GM11168 (cell line): ENCODE measurements around the gene PIGS.

Experiments used
- in situ Hi-C: fragments of 300-500 bp; cut with MboI; formaldehyde crosslinking; loops from one replicate; pipeline ENCODE4 v1.12.0; 2022; ENCODE audit warnings: low sequenced_read_pairs; ENCODE audit not compliant: unreplicated experiment

PIGS gene

GRCh38 chr17:28552176-28552999, 18.9 kb downstream of the PIGS start, which contains the start of gene UNC119:
Gene UNC119 (minus strand): TSS chr17:28552624. CDS start chr17:28552557, 67 bp downstream.
- in situ Hi-C loops = no loop called here

DNA sequence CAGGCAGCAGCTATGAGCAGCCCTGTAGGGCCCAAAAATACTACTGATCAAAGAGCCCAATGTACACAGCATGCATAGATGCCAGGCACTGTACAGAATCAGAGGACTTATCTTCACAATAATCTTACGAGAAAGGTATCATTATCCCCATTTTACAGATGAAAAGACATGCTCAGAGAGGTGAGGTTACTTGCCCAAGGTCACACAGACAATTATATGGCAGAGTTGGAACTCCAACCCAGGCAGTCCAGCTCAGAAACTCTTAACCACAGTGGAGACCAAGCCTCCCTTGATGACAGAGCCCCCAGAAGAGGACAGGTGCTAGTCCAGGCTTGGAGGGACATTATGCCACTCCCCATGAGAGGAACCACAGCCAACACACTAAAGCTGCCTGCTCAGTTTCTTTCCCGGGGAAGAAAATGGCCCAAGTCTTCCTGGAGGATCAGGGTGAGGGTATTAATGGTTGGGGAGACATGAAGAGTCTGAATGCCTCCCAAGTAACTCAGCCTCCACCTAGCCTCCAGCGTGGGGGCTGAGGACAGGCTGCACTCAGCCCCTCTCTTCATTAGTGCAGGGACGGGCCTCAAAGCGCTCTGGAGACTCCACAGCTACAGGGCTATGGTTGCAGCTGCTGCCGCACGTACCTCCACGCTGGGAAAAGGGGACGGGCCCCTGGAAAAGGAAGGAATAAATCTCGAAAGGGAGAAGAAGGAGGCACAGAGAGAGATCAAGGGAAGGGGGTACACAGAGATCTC, 19.7 kb downstream of the PIGS start:
- in situ Hi-C loops = no loop called here

- in situ Hi-C loops = no loop called here
Observed at GRCh38 chr17:28550858-28551257, 20.5 kb downstream of the PIGS start.

DNA sequence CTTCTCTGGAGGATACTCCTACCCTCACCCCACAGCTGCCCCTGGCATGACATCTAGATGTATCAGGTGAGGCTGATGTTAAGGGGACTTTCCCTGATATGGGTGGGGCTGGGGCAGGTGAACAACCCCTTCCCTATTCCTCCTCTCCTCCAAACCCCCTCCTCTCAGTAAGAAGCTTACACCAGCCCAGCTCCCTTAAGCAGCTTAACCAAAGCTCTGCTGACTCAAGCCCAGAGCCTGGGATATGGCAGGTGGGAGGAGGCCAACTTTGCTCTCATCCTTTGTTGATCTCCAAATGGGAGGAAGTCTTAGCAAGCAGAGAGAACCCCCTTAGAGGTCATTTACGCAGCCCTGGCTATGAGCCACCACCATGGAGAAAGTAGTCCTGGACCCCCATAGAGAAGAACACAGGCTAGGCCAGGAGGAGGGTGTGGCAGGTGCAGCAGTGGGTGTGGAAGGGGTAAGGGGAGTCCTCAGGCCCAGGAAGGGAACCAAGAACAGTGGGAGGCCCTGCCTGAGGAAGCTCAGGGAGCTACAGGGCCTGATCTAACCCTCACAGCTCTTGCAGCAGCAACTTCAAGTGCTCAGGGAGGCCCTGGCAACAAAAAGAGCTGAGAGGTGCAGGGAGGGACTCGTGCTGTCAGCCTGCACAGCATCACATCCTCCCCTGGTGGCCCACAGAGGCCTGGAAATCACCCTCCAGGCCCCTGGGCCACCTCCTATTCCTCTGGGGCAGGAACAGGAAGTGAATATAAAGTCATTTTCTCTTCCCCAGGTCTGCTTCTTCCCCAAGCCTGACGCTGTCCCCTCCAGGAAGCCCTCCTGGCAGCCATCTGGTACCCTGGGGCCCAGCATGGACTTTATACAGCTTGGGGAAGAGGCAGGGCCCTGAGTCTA, 21.8 kb downstream of the PIGS start:
- in situ Hi-C loops = loop anchor here (5.0 to 10.0 kb wide), 2 partner anchors 37 to 55 kb away; no protein-coding TSS in a partner anchor

DNA sequence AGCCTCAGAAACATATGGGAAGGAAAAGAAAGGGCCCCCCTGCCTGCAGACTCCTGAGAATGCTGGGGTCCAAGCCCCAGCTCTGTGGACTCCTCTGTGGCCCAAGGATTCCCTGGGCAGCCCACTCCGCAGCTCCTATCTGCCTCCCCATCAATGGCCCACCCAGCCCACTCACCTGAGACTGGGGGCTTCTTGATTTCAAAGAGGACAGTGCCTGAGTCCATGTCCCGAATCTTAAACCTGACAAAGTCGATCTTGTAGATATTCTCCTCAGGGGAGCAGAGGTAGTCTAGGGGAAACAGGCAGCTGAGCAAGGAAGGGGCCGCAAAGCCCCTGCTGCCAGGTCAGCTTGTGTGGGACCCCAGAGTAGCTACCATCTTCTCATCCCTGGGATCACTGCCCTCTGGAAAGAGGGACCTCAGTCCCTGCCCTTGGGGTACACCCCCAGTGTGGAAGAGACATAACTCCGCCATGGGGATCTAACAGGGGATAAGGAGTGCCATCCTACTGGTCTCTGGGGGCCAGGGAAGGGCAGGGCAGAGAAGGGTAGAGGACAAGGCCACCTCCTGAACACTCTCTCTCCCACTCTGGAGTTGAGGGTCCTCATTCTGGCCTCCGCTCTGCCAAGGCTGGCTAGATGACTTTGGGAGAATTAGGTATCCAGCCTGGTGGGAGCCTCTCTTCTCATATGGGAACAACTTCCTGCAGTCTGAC, 22.8 kb downstream of the PIGS start:
- in situ Hi-C loops = loop anchor here (5.0 to 10.0 kb wide), 2 partner anchors 36 to 54 kb away; no protein-coding TSS in a partner anchor

GRCh38 chr17:28547623-28548416, 23.5 kb downstream of the PIGS start:
- in situ Hi-C loops = loop anchor here (5.0 to 10.0 kb wide), 2 partner anchors 36 to 53 kb away; no protein-coding TSS in a partner anchor

DNA sequence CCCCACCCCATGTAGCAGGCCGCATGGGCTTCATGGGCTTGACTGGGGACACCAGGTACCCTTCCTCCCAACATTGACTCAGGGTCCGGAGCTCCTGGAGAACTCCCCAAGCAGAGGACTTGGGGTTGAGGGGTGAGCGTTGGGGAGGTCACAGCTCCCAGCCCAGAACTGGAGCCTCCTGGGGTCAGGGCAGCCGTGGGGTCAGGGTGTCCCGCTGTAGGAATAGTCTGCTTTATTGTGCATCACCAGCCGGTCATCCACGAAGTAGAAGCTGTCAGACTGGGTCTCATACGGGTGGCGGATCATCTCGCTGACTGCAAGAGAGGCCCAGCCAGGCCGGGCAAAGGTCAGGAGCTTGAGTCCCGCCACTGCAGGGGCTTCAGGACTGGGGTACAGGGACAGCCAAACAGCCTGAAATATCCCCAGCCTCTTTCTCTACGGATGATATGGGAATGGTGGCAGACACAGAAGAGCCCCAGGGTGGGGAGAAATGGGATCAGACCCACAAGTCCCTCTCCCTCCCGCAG, 24.2 kb downstream of the PIGS start:
- in situ Hi-C loops = loop anchor here (5.0 to 10.0 kb wide), 2 partner anchors 35 to 52 kb away; no protein-coding TSS in a partner anchor

DNA sequence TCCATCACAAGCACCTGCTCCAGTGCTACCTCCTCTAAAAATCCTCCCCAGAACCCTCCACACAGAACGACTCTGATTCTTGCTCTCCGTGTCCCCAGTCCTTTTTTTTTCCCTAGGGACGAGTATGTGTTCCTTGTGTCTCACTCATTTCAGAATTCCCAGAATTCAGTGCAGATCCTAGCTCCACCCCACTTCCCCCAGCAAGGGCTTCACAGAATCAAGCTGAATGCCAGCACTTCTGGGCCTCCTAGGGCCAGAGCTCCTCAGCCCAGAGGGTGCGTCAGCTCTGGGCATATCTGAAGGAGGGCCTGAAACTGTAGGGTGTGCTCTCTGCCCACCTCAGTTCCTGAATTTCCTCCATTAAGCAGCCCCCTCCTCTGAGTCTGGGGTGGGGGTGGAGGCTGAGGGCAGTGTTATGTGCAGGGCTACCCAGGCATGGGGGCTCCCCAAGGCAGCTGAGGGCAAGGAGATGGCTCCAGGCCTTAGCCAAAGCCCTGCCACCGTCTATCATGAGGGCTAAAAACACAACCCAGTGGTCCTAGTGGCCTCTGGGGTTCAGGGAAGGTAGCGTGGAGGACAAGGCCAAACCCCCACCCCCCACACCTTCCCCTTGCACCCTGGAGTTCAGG, 25.4 kb downstream of the PIGS start:
- in situ Hi-C loops = loop anchor here (5.0 to 10.0 kb wide), 2 partner anchors 34 to 51 kb away; no protein-coding TSS in a partner anchor

DNA sequence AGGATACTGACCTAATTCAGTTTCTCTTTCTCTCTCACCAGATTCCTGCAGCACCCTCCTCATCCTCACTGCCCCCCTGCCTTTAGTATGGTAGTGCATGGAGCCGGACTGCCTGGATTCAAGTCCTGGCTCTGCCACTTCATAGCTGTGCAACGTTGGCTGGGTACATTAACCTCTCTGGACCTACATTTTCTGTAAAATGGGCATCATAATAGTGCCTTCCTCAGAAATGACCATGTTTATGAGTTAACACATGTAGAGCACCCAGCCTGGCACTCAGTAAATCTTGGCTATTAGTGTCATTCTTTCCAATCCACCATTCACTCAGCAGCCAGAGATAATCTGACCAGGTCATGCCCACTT, 26.2 kb downstream of the PIGS start:
- in situ Hi-C loops = loop anchor here (5.0 to 10.0 kb wide), 2 partner anchors 33 to 50 kb away; no protein-coding TSS in a partner anchor

GRCh38 chr17:28544402-28545140, 26.8 kb downstream of the PIGS start:
- in situ Hi-C loops = loop anchor here (5.0 to 10.0 kb wide), 2 partner anchors 32 to 50 kb away; no protein-coding TSS in a partner anchor

GRCh38 chr17:28541439-28541838, 29.9 kb downstream of the PIGS start:
- in situ Hi-C loops = loop anchor here (10.0 kb wide), 1 partner anchor 47 kb away; no protein-coding TSS in a partner anchor

- in situ Hi-C loops = loop anchor here (10.0 kb wide), 1 partner anchor 45 kb away; no protein-coding TSS in a partner anchor
Observed at GRCh38 chr17:28540231-28540630, 31.1 kb downstream of the PIGS start.

- in situ Hi-C loops = no loop called here
Observed at GRCh38 chr17:28538296-28538895, 32.9 kb downstream of the PIGS start.

- in situ Hi-C loops = no loop called here
Observed at GRCh38 chr17:28537219-28537610, 34.1 kb downstream of the PIGS start.

DNA sequence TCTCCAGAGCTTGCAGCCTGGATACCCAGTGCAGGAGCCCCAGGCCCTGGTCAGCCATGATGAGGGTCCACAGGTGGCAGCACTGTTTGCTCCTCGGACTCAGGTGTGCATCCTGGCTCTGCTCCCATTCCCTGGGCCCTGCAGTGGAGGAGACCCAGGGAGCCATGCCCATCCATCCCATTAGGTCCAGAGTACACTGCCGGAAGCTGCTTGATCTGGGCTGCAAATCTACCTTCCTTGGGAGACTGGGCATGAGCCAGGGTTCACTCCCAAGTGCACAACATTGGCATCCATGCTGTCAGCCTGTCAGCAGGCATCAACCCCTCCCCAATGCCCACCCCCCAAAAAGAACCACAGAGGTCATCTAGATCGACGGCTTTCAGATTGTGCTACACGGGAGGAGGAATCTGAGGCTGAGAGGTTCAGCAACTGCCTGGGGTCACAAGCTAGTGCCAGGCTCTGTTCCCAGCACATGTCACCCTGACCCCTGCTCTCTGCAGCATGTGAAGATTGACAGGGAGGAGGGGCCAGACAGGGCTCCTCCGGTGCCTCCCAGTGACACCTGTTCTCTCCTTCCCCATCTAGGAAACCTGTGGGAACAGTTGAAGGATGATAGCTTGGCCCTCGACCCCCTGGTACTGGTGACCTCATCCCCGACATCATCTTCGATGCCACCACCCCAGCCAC, 34.6 kb downstream of the PIGS start:
- in situ Hi-C loops = no loop called here

DNA sequence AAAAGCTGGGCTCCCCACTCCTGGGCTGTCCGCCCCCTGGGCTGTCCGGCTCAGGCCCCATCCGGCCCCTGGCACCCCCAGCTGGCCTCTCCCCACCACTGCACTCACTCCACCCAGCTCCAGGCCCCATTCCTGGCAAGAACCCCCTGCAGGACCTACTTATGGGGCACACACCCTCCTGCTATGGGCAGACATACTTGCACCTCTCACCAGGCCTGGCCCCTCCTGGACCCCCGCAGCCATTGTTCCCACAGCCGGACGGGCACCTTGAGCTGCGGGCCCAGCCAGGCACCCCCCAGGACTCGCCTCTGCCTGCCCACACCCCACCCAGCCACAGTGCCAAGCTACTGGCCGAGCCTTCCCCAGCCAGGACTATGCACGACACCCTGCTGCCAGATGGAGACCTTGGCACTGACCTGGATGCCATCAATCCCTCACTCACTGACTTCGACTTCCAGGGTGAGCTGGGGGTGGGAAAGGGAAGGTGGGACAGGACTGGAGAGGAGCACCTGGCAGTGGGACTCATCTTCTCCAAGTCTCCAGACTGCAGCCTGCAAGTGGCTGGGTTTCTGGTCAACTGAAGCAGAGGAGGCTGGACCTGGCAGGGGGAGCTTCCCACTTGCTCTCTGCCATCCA, 36.5 kb downstream of the PIGS start:
- in situ Hi-C loops = no loop called here
